HG03039 (cell line): Measurements from ENCODE around the gene MAFF.

Experiments used
- ATAC-seq: cut with Tn5 transposase; IDR thresholded peaks from one replicate; pipeline ENCODE4 v1.9.1; 2021; ENCODE audit warnings: mild to moderate bottlenecking, moderate library complexity; ENCODE audit not compliant: unreplicated experiment

MAFF gene

DNA sequence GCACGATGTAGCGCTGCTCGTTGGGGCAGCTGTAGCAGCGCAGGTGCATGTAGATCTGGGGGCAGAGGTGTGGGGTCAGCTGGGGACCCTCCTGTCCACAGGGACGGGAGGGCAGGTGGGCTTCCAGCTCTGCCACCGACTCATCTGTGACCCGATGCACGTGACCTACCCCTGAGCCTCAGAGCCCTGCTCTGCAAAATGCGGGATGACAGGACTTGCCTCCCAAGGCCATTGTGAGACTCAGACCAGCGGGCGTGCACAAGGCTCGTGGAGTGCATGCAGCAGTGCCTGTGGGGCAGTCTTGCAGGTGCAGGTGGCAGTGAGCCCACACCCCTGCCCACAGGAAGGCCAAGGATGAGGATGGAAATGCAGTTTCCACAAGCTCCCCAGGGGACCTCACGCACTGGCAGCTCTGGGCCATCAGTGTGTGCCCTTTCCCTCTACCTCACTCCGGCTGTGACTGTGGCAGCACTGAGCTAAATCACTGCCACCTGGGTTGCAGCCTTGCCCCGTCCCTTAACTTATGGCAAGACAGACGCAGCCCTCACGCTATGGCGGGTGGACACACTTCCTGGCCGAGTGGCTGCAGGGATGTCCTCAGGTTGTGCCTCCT, 44.4 kb downstream of the MAFF start:
- ATAC-seq = no peak

GRCh38 chr22:38246692-38247091, 44.9 kb downstream of the MAFF start:
- ATAC-seq = no peak

GRCh38 chr22:38247713-38248112, 45.9 kb downstream of the MAFF start:
- ATAC-seq = no peak

- ATAC-seq = no peak
These were observed 46.5 kb downstream of the MAFF start for GRCh38 chr22:38248280-38248679.

DNA sequence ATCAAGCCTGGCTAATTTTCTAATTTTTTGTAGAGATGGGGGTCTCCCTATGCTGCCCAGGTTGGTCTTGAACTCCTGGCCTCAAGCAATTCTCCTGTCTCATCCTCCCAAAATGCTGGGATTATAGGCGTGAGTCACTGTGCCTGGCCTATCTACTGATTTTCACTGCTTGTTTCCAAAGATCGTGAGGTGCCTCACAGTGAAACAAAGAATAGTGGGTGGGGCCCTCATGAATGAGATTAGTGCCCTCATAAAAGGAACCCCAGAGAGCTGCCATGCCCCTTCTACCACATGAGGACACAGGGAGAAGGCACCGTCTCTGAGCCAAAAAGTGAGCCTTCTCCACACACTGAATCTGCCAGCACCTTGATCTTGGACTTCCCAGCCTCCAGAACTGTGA, 47.5 kb downstream of the MAFF start:
- ATAC-seq = no peak

DNA sequence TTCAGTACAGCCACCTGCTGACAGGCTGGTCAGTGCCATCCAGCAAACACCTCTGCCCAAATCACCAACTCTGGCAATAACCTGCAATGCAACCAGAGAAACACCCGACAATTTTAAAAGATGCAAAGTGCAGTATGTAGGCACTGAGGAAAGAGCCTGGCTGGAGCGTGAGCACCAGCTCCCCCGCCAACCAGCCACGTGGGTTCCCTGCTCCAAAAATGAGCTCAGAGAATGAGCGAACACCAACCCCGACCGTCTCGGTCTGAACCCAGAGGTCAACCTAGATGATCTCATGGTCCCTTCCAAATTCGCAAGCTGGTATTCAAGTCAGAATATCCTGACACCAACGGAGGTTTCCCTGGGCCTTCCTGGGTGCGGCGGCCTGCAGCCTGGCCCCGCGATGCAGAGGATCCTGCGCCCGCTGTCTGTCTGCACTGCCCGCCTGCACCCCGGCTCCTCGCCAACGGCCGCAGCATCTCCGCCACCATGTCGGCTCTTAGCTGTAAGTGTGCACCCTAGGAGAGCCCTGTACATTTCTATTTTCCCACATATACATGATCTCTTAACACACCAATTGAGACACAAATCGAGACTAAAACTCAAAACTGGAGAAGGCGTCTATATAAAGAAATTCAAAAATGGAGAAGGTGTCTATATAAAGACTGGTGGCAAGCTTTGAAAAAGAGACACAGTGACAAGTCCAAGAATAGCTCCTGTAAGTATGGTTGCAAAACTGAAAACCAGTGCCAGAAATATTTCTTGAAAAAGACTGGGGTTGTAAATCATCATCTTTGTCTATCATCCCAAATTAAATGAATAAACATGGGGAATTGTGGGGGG, 48.2 kb downstream of the MAFF start:
- no peak for ATAC-seq

DNA sequence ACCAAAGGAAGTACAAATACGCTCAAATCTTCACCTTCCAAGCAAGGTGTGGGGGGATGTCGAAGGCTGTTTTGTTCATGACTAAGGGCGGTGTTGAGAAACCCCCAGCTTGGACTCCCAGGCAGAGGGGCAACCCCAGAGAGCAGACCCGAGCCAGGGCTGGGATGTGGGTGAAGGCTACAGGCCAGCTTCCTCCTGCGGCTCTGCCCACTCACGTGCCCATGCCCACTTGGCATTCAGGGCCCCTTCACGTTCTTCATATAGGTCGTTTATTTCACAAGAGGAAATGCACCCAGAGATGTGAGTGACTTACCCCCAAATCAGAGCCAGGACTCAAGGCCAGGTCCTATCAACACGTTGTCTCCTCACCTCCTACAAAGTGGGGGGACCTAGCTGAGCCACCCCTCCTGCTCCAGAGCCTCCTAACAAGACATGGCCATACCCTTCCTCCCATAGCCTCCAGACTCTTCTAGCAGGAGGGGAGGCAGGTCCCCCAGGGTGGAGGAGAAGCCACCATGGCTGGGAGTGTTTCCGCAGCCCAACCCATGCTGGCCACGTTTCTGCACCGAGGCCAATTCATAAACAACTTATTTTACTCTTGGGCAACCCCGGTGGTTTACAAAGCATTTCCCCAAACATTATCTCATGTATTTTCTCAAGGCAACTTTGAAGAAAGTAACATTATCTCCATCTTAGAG, 49.0 kb downstream of the MAFF start:
- ATAC-seq = no peak

DNA sequence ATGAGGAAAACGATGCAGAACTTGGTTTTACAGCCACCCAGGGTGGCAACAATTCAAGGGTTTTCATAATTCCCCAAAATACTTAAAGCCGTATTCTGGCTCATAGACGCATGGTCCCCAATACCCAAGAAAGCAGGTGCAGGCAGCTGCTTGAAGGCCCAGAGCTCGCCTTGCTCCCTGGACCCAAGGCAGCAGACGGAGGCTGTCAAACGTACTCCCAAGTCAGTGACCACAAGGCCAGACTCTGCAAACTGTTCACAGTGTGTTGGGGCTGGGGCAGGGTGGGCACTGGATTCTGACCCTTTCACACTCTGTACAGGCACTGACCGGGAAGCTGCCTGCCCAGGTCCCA, 49.5 kb downstream of the MAFF start:
- no peak for ATAC-seq

GRCh38 chr22:38255697-38256096, 53.9 kb downstream of the MAFF start:
- no peak for ATAC-seq

- ATAC-seq = no peak
These were observed 55.4 kb downstream of the MAFF start for GRCh38 chr22:38257181-38257580.

DNA sequence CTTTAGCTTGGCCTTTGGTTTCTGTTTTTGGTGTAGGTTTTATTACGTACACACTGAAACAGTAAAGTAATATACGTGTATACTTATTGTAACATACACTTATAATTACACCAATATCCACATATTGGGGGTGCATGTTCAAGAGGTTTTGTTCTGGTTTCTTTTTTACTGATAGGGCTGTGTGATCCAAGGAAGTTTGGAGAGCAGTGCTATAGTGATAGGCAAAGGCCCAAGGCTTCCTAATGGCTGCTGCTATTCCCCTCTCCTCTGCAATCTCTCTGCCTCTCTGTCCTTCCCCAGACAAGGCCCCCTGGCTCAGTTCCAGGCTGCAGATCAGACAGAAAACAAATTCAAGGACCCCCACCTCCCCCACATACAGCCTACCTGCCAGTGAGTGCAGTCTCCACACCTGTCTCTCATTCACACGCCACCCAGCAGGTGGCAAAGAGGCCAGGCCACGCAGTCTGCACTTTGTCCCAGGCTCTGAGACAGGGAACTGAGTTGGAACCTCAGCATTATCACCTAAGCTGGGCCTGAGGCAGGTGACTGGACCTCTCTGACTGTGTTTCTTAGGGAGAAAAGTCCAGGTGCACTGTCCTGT, 56.0 kb downstream of the MAFF start:
- ATAC-seq = no peak

DNA sequence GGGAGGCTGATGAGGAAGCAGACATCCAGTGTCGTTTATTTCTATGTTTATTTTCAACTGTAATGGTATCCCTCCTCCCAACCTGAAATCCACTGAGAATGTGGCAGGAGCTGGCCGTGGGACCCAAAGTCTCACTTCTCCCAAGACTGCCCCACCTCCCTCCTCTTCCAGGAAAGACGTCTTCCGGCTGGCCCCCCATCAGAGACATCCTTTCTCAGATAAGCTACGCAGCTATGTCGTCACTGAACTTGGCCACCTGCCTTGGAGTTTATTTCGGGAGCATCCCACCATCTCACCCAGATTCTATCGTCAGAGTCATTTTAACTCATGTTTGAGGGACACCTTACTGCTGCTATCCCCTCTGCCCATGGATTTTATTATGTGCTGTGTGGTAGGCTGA, 57.1 kb downstream of the MAFF start:
- ATAC-seq = no peak

DNA sequence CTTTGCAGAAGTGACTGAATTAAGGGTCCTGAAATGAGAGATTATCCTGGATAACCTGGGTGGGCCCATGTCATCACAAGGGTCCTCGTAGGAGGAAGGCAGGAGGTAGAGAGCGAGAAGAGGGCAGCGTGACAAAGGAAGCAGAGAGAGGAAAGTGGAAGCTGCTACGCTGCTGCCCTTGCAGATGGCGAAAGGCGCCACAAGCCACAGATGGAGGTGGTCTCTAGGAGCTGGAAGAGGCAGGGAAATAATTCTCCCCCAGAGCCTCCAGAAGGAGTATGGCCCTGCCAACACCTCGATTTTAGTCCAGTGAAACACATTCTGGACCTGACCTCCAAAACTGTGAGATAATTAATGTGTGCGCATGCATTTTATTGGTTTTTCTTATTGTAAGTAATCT, 57.6 kb downstream of the MAFF start:
- ATAC-seq = no peak

DNA sequence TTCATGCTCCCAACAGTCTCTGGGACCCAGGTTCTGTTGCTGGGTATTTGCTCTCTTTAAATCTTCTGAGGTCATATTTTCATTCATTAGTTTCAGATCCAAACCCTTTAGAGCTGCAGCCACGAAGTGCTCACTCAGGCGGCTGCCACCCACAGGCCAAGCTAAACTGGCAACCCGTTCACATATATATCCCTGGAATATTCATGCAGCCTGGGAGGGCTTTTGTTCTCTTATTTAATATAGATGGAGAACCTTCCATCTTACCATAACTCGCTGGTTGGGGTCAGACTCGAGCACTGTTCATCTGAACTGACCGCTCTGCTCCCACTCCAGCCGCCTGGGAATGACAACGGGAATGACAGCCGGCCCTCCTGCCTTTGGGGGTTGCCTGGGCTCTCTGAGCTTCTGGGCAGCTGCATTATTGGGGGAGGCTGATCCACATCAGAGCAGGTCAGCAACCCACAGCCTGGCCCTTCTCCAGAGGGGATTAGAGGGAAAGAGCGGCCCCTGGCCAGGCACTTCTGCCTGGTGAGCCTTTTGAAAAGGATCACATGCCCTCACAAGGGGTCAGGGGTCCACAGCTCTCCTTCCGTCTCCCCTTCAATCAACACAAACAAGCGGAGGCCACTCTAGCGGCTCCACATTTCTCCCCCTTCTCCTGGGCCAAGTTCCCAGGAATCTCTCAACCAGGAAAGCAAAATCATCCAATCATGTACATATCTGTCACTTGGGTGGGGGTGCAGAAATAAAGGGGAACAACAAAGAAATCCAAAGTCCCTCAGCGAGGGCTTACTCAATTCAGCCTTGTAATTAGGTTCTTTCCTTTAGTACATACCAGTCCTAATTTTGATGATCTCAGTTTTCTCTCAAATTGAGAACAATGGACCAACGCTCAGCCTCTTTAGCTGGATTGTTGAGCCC, 59.2 kb downstream of the MAFF start:
- no peak for ATAC-seq

DNA sequence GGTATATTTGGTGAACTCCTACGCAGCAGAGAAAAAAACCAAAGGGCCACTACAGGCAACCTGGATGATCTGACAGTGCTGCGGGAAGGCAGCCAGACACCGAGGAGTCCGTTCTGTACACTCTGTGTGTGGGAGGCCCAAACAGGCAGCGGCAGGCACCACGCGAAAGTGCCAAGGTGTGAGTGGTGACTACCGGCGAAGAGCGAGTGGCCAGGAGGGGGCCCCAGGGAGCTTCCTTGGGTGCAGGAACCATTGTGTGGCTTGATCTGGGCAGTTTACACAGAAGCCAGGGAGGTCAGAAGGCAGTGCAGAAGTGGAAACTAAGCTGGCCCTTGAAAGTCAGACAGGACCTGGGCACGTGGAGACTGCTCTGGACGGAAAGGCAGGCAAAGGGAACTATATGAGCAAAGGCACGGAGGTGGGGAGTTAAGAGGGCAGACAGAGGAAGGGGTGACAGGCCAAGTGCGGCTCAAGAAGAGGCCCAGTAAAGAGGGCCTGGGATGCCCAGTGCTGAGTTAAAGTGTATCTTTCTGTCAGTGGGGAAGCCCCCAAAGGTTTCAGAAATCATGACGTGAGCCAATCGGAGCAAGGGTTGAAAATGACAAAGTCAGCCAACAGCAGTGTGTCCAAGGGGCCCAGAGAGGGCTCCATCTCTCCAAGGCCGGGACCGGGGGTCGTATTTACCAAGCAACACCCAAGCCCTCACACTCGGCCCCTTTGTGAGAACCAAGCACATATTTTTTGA, 60.4 kb downstream of the MAFF start:
- ATAC-seq = no peak

DNA sequence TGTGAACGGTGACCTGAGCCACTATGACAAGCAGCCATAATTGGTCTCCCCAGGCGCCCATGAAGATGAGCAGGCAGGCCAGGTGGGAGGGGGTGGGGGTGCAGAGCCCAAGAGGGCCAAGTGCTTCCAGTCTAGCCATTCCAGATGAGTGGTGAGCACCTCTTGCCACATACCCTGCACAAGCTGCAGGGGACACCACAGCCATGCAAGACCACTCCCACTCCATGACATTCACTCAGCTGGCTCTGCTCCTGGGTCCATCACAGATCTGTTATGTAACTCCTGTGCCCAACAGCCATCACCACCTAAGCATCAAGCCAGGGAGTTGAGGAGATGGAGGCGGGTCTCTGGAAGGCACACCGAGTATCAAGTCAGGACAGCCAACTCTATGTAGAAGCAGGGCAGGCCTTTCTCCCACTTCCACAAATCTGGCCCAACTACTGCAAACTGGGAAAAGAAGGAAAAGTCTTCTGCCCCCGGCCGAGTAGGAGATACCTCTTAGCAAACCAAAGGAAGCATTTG, 62.6 kb downstream of the MAFF start:
- no peak for ATAC-seq
